ENCODE data around the gene CDH13.

DNA sequence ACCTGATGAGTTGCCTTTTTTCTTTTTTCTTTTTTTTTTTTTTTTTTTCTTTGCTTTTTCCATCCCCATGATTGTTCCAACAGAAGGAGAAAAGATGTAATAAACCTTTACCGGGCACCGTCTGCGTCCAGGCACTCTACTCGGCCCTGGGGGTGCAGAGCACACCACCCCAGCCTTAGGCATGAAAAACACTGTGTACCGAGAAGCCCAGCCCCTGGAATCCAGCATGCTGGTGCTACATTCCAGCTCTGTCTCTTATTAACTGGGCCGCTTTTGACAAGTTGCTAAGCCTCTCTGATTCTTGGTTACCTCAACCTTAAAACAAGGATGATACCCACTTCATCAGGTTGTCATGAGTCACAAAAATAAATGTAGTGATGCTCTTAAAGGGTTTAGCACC, 1117.0 kb downstream of the CDH13 start:
- TF ChIP-seq, protein P1, sequence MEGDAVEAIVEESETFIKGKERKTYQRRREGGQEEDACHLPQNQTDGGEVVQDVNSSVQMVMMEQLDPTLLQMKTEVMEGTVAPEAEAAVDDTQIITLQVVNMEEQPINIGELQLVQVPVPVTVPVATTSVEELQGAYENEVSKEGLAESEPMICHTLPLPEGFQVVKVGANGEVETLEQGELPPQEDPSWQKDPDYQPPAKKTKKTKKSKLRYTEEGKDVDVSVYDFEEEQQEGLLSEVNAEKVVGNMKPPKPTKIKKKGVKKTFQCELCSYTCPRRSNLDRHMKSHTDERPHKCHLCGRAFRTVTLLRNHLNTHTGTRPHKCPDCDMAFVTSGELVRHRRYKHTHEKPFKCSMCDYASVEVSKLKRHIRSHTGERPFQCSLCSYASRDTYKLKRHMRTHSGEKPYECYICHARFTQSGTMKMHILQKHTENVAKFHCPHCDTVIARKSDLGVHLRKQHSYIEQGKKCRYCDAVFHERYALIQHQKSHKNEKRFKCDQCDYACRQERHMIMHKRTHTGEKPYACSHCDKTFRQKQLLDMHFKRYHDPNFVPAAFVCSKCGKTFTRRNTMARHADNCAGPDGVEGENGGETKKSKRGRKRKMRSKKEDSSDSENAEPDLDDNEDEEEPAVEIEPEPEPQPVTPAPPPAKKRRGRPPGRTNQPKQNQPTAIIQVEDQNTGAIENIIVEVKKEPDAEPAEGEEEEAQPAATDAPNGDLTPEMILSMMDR (IDR thresholded peaks at IDR 0.05) = no peak
- no peak for TF ChIP-seq POLR2A (IDR thresholded peaks at IDR 0.05)
